Thoracic aorta (tissue), 2 donors: ENCODE data around the gene HADHB. TPM values are rescaled to one million over a fixed set of nuclear protein-coding genes. Genes with fewer than 3 reads are reported as not detected.
"Not testable (repeated sequence)": the region's sequence is repeated elsewhere in the genome, so short reads cannot be mapped to it uniquely, and the experiment has no call there.

Source experiments
- ATAC-seq: fragments of 150-250 bp; one replicate; pipeline ENCODE4 v1.8.0; 2017; ENCODE audit warnings: low read depth; ENCODE audit not compliant: insufficient number of reproducible peaks, low FRiP score
- DNase-seq: peaks from one replicate; pipeline ENCODE4 v3.0.0-alpha.2; 2020; ENCODE audit warnings: low spot score
- H3K27ac ChIP-seq, 2 donors: fragments of 200-600 bp; sonication (generic); 1 replicate in 1 of 2; 2 replicates in 1 of 2; pipeline ENCODE4 v1.5.1; 2016; ENCODE audit warnings: mild to moderate bottlenecking in 2 of 2, moderate library complexity in 2 of 2
- H3K27me3 ChIP-seq: fragments of 200-600 bp; sonication (generic); replicated peaks from 2 replicates; pipeline ENCODE4 v1.6.0; 2016; ENCODE audit warnings: mild to moderate bottlenecking; ENCODE audit not compliant: insufficient read depth
- H3K36me3 ChIP-seq: fragments of 200-600 bp; sonication (generic); one replicate; pipeline ENCODE4 v1.5.1; 2016
- H3K4me1 ChIP-seq, 2 donors: fragments of 200-600 bp; sonication (generic); 1 replicate in 1 of 2; 2 replicates in 1 of 2; pipeline versions ENCODE4 v1.5.1 to v1.6.0; 2016; ENCODE audit warnings: low read depth in 2 of 2, mild to moderate bottlenecking in 1 of 2; ENCODE audit not compliant: control insufficient read depth in 1 of 2
- H3K4me3 ChIP-seq: fragments of 200-600 bp; sonication (generic); 2 replicates; pipeline ENCODE4 v1.5.1; 2016; ENCODE audit warnings: mild to moderate bottlenecking
- H3K9me3 ChIP-seq: fragments of 200-600 bp; sonication (generic); 2 replicates; pipeline ENCODE4 v1.5.1; 2016
- total RNA-seq, 2 donors: library from RNA; depleted of rRNA; stranded (reverse); fragments of >200 nt; gene quantifications; one replicate each; pipeline versions ENCODE4 v1.1.0 to v1.2.3, GENCODE V29; 2016
- TF ChIP-seq, protein P1 (sequence below): fragments of 200-600 bp; sonication (generic); IDR thresholded peaks from one replicate; pipeline ENCODE4 v1.5.1; 2019; ENCODE audit warnings: antibody characterized with exemption

The HADHB gene
- total RNA-seq, 2 donors from 2014 or later, result 50.2 to 56.4 TPM

DNA sequence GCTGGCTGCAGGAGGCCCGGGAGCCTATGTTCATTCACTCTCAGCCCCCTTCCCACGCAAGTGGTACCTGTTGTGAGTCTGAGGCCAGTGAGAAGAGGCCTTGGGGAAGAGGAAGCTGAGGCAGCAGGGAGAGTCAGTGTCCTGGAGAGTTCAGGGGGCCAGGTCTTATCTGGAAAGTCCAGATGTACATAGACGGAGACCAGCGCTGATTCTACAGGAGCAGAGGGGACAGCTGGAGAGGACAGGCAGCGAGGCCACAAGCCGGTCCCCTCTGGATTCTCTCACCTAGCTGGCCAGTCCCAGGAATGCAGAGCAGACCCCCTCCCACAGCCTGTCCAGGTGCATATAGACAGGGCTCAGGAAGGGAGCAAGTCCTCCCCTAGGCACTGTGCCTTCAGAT lies 72.1 kb downstream of the HADHB start:
- Histone ChIP-seq H3K9me3 (no peaks in the 10 kb centered on the region), H3K27ac (no peak overlapping the region), H3K4me1 (no peaks in the 10 kb centered on the region), H3K4me3 (no peak overlapping the region), H3K27me3 (no peaks in the 10 kb centered on the region), H3K36me3 (no peaks in the 10 kb centered on the region)
- DNase-seq (no peak), ATAC-seq (no peak)
- TF ChIP-seq, protein P1, sequence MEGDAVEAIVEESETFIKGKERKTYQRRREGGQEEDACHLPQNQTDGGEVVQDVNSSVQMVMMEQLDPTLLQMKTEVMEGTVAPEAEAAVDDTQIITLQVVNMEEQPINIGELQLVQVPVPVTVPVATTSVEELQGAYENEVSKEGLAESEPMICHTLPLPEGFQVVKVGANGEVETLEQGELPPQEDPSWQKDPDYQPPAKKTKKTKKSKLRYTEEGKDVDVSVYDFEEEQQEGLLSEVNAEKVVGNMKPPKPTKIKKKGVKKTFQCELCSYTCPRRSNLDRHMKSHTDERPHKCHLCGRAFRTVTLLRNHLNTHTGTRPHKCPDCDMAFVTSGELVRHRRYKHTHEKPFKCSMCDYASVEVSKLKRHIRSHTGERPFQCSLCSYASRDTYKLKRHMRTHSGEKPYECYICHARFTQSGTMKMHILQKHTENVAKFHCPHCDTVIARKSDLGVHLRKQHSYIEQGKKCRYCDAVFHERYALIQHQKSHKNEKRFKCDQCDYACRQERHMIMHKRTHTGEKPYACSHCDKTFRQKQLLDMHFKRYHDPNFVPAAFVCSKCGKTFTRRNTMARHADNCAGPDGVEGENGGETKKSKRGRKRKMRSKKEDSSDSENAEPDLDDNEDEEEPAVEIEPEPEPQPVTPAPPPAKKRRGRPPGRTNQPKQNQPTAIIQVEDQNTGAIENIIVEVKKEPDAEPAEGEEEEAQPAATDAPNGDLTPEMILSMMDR, result no peak

- Histone ChIP-seq H3K4me3 (no peak overlapping the region), H3K36me3 (no peaks in the 10 kb centered on the region), H3K27ac (no peak overlapping the region), H3K27me3 (no peaks in the 10 kb centered on the region), H3K4me1 (no peaks in the 10 kb centered on the region), H3K9me3 (no peaks in the 10 kb centered on the region)
- DNase-seq (no peak), ATAC-seq (no peak)
- TF ChIP-seq, protein P1, result no peak
Observed at GRCh38 chr2:26317377-26318105, 72.8 kb downstream of the HADHB start.

DNA sequence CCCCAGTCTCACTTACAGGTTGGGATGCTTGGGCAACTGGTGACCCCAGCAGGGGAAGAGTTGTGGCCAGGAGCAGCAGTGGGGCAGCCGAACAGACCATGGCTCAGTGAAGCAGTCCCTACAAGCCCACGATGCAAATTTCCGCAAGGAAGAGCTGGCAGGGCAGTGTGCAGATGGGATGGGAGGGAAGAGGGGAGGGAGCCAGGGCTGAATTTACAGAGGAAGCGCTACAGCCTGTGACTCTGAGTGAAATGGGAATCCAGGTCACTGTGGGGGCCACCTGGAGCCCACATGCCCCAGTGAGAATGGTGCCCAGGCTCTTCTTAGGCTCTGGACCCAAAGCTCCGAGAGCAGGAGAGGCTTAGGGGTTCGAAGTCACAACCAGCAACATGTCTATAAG lies 74.2 kb downstream of the HADHB start:
- DNase-seq (no peak), ATAC-seq (no peak)
- no peaks in the 10 kb centered on the region for H3K4me1 ChIP-seq
- no peak overlapping the region for H3K27ac ChIP-seq
- no peak overlapping the region for H3K4me3 ChIP-seq
- TF ChIP-seq, protein P1, result no peak
- H3K9me3 ChIP-seq, result no peaks in the 10 kb centered on the region
- H3K27me3 ChIP-seq, result no peaks in the 10 kb centered on the region
- H3K36me3 ChIP-seq, result no peaks in the 10 kb centered on the region

DNA sequence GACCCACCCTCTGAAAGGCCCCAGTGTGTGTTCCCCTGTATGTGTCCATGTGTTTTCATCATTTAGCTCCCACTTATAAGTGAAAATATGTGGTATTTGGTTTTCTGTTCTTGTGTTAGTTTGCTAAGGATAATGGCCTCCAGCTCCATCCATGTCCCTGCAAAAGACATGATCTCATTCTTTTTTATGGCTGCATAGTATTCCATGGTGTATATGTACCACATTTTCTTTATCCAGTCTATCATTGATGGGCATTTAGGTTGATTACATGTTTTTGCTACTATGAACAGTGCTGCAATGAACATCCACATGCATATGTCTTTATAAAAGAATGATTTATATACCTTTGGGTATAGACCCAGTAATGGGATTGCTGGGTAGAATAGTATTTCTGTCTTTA lies 79.7 kb downstream of the HADHB start:
- H3K27ac ChIP-seq, H3K9me3 ChIP-seq, ATAC-seq, H3K4me3 ChIP-seq, DNase-seq, H3K27me3 ChIP-seq, H3K4me1 ChIP-seq, H3K36me3 ChIP-seq: not testable (repeated sequence)

DNA sequence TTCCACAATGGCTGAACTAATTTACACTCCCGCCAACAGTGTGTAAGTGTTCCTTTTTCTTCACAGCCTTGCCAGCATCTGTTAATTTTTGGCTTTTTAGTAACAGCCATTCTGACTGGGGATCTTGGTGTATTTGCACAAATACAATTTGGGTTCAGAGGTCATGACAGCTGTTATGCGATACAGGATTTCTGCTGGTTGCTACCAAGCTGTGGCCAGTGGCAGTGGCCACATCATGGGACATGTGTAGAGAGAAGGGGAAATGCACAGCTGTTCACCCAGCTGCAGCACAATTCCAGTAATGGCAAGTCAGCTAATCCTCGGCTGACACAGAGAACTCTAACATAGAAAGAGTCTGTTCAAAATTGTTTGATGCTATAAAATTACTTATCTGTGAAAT lies 80.2 kb downstream of the HADHB start:
- no peak for ATAC-seq

More for the DNA sequence above, 80.2 kb downstream of the HADHB start:
- no peak for DNase-seq
- Histone ChIP-seq H3K4me1 (no peaks in the 10 kb centered on the region), H3K4me3 (no peak overlapping the region), H3K36me3 (no peaks in the 10 kb centered on the region), H3K9me3 (no peaks in the 10 kb centered on the region), H3K27me3 (no peaks in the 10 kb centered on the region), H3K27ac (no peak overlapping the region)
- TF ChIP-seq, protein P1, result no peak
